ENCODE measurements around the gene LRRC3.
"Not testable (repeated sequence)": the region's sequence is repeated elsewhere in the genome, so short reads cannot be mapped to it uniquely, and the experiment has no call there.

The LRRC3 gene

GRCh38 chr21:44454747-44455523 lies at the start of gene LRRC3:
Gene LRRC3 (plus strand): TSS chr21:44455510. CDS start chr21:44456645, 1,135 bp downstream.
- no peak for FAIRE-seq

GRCh38 chr21:44405948-44406872 lies 49.1 kb upstream of the LRRC3 start:
- no peak for FAIRE-seq

- no peak for FAIRE-seq
Measured at GRCh38 chr21:44406953-44407352, 48.4 kb upstream of the LRRC3 start.

- no peak for FAIRE-seq
Measured at GRCh38 chr21:44407493-44407892, 47.8 kb upstream of the LRRC3 start.

- no peak for FAIRE-seq
Measured at GRCh38 chr21:44408226-44408625, 47.1 kb upstream of the LRRC3 start.

GRCh38 chr21:44413566-44414290 lies 41.6 kb upstream of the LRRC3 start:
- no peak for FAIRE-seq

- no peak for FAIRE-seq
Measured at GRCh38 chr21:44414291-44415072, 40.8 kb upstream of the LRRC3 start.

GRCh38 chr21:44415073-44416025 lies 40.0 kb upstream of the LRRC3 start:
- FAIRE-seq: no peak

GRCh38 chr21:44416193-44416592 lies 39.1 kb upstream of the LRRC3 start:
- no peak for FAIRE-seq

- not testable (repeated sequence) for FAIRE-seq
Measured at GRCh38 chr21:44417621-44418107, 37.6 kb upstream of the LRRC3 start.

GRCh38 chr21:44418108-44418875 lies 37.0 kb upstream of the LRRC3 start:
- FAIRE-seq: no peak

- FAIRE-seq: no peak
Measured at GRCh38 chr21:44418876-44419230, 36.5 kb upstream of the LRRC3 start.

GRCh38 chr21:44419679-44420078 lies 35.6 kb upstream of the LRRC3 start:
- no peak for FAIRE-seq

- no peak for FAIRE-seq
Measured at GRCh38 chr21:44420416-44421205, 34.7 kb upstream of the LRRC3 start.

GRCh38 chr21:44421901-44422840 lies 33.1 kb upstream of the LRRC3 start:
- FAIRE-seq: no peak

- no peak for FAIRE-seq
Measured at GRCh38 chr21:44423312-44423821, 31.9 kb upstream of the LRRC3 start.

GRCh38 chr21:44423941-44424607 lies 31.2 kb upstream of the LRRC3 start:
- no peak for FAIRE-seq
